ENCODE data around the gene ITPR2.

- TF ChIP-seq FOXK2 (IDR thresholded peaks at IDR 0.05) (no peak), SP1 (IDR thresholded peaks at IDR 0.05) (no peak), SUZ12 (IDR thresholded peaks at IDR 0.05) (no peak), NFRKB (IDR thresholded peaks at IDR 0.05) (no peak), ELF4 (IDR thresholded peaks at IDR 0.05) (no peak), PKNOX1 (IDR thresholded peaks at IDR 0.05) (no peak)
Observed at GRCh38 chr12:26661399-26661798, 171.6 kb downstream of the ITPR2 start.
